ENCODE data around the gene PKDCC.

Gene PKDCC

DNA sequence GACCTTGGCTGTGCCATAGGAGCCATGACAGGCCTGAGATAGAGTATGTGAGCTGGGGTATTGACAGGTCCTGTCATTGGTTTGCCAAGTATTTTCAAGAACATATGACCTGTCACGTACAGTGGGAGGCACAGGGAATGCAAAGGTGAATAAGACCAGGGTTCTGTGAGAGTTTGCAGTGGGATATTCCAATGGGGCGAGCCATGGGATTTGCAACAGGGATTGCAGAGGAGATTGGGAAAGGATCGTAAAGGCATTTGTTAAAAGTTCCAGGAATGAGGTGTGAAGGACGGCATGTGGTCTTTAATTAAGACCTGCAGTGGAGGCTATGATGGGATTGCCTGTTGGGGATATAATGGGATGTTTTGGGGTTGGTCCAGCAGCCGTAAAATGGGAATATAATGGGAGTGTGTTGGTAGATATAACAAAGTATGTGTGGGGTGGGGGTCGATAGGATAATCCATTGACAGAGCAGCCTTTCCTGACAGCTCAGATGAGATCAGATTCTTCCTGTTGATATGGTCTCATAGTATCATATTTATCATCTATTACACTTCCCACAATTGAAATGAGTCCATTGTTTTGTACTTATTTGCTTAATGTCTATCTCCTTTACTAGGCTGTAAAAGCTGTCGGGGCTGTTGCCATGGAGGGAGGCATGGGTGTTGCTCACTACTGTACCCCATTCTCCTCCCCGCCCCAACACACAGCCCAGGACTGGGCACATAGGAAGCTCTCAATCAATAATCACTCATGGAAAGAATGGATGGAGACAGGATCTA is 38.1 kb downstream of the PKDCC start:
- Histone ChIP-seq H3K9ac (no peak overlapping the region), H3K4me3 (no peak overlapping the region)

DNA sequence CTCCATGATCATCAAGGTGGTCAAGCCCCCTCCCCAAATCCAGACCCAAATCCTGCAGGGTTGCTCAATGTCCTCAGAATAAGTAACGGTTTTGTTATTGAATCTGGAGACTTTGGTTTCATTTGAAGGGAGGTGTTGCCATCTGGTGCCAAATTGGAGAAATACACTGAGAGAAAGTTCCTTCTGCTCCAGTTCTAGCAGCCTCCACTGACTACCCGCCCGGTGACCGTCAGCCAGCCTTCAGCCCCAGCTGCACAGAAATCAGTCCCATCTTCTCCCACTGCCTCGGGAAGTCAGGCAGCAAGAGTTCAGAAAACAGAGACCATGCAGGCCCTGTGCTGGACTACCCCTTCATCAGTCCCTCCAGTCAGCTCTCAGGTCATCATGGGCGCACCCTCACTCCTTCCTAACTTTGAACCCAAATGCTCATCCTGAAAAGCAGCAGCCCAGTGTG is 38.7 kb downstream of the PKDCC start:
- Histone ChIP-seq H3K4me2 (no peak overlapping the region), H3K36me3 (no peaks in the 10 kb centered on the region)

More for the DNA sequence above, 38.1 kb downstream of the PKDCC start:
- Histone ChIP-seq H3K4me1 (peaks cover 8% of the 10 kb centered on the region; the same call in 1 of the 2 replicates), H3K4me2 (no peak overlapping the region), H3K36me3 (no peaks in the 10 kb centered on the region), H3K27me3 (no peaks in the 10 kb centered on the region), H3K27ac (no peak overlapping the region), H3K9me3 (no peaks in the 10 kb centered on the region), H4K20me1 (no peaks in the 10 kb centered on the region)
- TF ChIP-seq Cebpa-rat (IDR thresholded peaks at IDR 0.05): no peak

GRCh38 chr2:42087137-42087856 is 39.5 kb downstream of the PKDCC start:
- H4K20me1 ChIP-seq: no peaks in the 10 kb centered on the region
- no peak overlapping the region for H3K9ac ChIP-seq
- no peak overlapping the region for H3K4me2 ChIP-seq
- TF ChIP-seq Cebpa-rat (IDR thresholded peaks at IDR 0.05): no peak
- H3K9me3 ChIP-seq: no peaks in the 10 kb centered on the region
- no peak overlapping the region for H3K4me3 ChIP-seq
- no peaks in the 10 kb centered on the region for H3K36me3 ChIP-seq
- H3K4me1 ChIP-seq: peaks cover 14% of the 10 kb centered on the region
- no peak overlapping the region for H3K27ac ChIP-seq
- H3K27me3 ChIP-seq: no peaks in the 10 kb centered on the region

More for the DNA sequence above, 38.7 kb downstream of the PKDCC start:
- no peaks in the 10 kb centered on the region for H3K27me3 ChIP-seq
- H3K4me1 ChIP-seq: peaks cover 8% of the 10 kb centered on the region; the same call in 1 of the 2 replicates
- no peak overlapping the region for H3K4me3 ChIP-seq
- H4K20me1 ChIP-seq: no peaks in the 10 kb centered on the region
- TF ChIP-seq Cebpa-rat (IDR thresholded peaks at IDR 0.05): no peak
- H3K9me3 ChIP-seq: no peaks in the 10 kb centered on the region
- H3K9ac ChIP-seq: no peak overlapping the region
- H3K27ac ChIP-seq: no peak overlapping the region

GRCh38 chr2:42087857-42088195 is 40.0 kb downstream of the PKDCC start:
- Histone ChIP-seq H3K4me2 (no peak overlapping the region), H3K27ac (no peak overlapping the region), H3K27me3 (no peaks in the 10 kb centered on the region), H3K9ac (no peak overlapping the region), H3K4me1 (peaks cover 15% of the 10 kb centered on the region), H4K20me1 (no peaks in the 10 kb centered on the region), H3K9me3 (no peaks in the 10 kb centered on the region), H3K4me3 (no peak overlapping the region), H3K36me3 (no peaks in the 10 kb centered on the region)
- TF ChIP-seq Cebpa-rat (IDR thresholded peaks at IDR 0.05): no peak

DNA sequence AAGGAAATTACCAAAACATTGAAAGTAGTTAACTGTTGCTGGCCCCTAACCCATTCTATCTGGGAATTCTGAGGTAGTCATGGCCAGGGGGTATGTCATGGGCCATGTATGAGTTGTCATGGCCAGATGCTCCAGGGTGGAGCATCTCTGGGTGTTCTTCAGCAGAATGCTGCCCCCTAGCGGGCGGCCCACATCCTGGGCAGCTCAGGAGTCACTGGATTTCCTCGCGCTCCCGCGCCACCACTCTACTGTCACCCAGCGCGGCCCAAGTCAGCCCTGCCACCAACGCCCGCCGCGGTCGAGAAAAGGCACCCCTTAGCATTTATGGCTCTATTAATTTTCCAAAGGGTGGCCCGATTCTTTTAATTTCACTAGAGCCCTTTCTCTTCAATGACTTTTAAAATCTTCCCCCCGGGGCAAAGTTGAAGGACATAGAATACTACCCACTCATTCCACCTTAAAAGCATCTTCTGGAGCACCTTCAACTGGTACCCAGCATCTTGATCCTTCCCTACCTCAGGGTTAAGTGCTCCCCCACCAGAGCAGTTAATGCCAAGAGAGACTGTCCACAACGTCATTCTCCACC is 41.6 kb downstream of the PKDCC start:
- Histone ChIP-seq H3K4me3 (no peak overlapping the region), H3K36me3 (no peaks in the 10 kb centered on the region), H3K27me3 (no peaks in the 10 kb centered on the region), H4K20me1 (no peaks in the 10 kb centered on the region), H3K9me3 (no peaks in the 10 kb centered on the region), H3K27ac (no peak overlapping the region), H3K4me1 (peaks cover 7% of the 10 kb centered on the region; the same call in 1 of the 2 replicates), H3K4me2 (no peak overlapping the region), H3K9ac (no peak overlapping the region)
- TF ChIP-seq Cebpa-rat (IDR thresholded peaks at IDR 0.05): no peak

DNA sequence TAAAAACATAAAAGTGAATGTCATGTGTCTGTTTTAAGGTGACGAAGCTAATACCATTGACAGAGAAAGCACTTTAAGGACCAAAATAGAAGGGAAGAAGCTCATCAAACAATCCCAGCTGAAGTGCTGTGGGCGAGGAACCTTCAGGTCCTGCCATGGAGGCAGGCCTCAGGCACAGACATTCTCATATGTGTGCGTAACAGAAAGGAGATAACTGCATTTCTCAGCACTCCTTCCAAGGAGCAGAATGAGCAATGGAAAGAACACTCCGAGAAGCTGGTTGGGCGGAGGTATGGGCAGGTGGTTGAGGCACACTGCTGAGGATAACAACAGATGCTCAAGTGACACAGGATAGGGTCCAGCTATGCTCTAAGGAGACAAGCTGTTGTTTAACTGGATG is 42.4 kb downstream of the PKDCC start:
- H3K4me2 ChIP-seq: no peak overlapping the region
- no peaks in the 10 kb centered on the region for H3K36me3 ChIP-seq
- no peak for TF ChIP-seq Cebpa-rat (IDR thresholded peaks at IDR 0.05)
- no peak overlapping the region for H3K27ac ChIP-seq
- H3K4me1 ChIP-seq: peaks cover 7% of the 10 kb centered on the region; the same call in 1 of the 2 replicates
- no peaks in the 10 kb centered on the region for H3K9me3 ChIP-seq
- H3K9ac ChIP-seq: no peak overlapping the region
- no peaks in the 10 kb centered on the region for H3K27me3 ChIP-seq
- no peak overlapping the region for H3K4me3 ChIP-seq
- no peaks in the 10 kb centered on the region for H4K20me1 ChIP-seq

- no peaks in the 10 kb centered on the region for H4K20me1 ChIP-seq
- H3K27ac ChIP-seq: no peak overlapping the region
- H3K36me3 ChIP-seq: no peaks in the 10 kb centered on the region
- H3K4me2 ChIP-seq: no peak overlapping the region
- no peaks in the 10 kb centered on the region for H3K27me3 ChIP-seq
- H3K9me3 ChIP-seq: no peaks in the 10 kb centered on the region
- no peak for TF ChIP-seq Cebpa-rat (IDR thresholded peaks at IDR 0.05)
- H3K4me1 ChIP-seq: peaks cover 7% of the 10 kb centered on the region; the same call in 1 of the 2 replicates
- H3K4me3 ChIP-seq: no peak overlapping the region
- H3K9ac ChIP-seq: no peak overlapping the region
Observed at GRCh38 chr2:42091671-42092070, 43.9 kb downstream of the PKDCC start.

- Histone ChIP-seq H3K4me3 (no peak overlapping the region), H4K20me1 (no peaks in the 10 kb centered on the region), H3K4me1 (peaks cover 11% of the 10 kb centered on the region), H3K27me3 (no peaks in the 10 kb centered on the region), H3K36me3 (no peaks in the 10 kb centered on the region), H3K9me3 (no peaks in the 10 kb centered on the region), H3K9ac (no peak overlapping the region), H3K27ac (no peak overlapping the region), H3K4me2 (no peak overlapping the region)
- no peak for TF ChIP-seq Cebpa-rat (IDR thresholded peaks at IDR 0.05)
Observed at GRCh38 chr2:42092084-42092996, 44.5 kb downstream of the PKDCC start.

GRCh38 chr2:42094114-42094513 is 46.3 kb downstream of the PKDCC start:
- Histone ChIP-seq H3K4me2 (no peak overlapping the region), H3K4me3 (no peak overlapping the region), H4K20me1 (no peaks in the 10 kb centered on the region), H3K4me1 (peaks cover 29% of the 10 kb centered on the region), H3K9ac (no peak overlapping the region), H3K36me3 (no peaks in the 10 kb centered on the region), H3K9me3 (no peaks in the 10 kb centered on the region), H3K27me3 (no peaks in the 10 kb centered on the region), H3K27ac (no peak overlapping the region)
- TF ChIP-seq Cebpa-rat (IDR thresholded peaks at IDR 0.05): no peak
